ENCODE data around the gene C7. TPM values are rescaled to one million over a fixed set of nuclear protein-coding genes. Genes with fewer than 3 reads are reported as not detected.
"Not testable (repeated sequence)": the region's sequence is repeated elsewhere in the genome, so short reads cannot be mapped to it uniquely, and the experiment has no call there.

The C7 gene
- total RNA-seq, 1 donor from 2014 or later, result 302 TPM

- Histone ChIP-seq H3K9me3 (no peaks in the 10 kb centered on the region), H3K36me3 (no peaks in the 10 kb centered on the region), H3K27ac (no peak overlapping the region), H3K4me3 (no peak overlapping the region), H3K27me3 (no peaks in the 10 kb centered on the region), H3K4me1 (no peaks in the 10 kb centered on the region)
- ATAC-seq (no peak), DNase-seq (no peak)
- intact Hi-C loops (cut with DNase I), result no loop called here
- no peak for TF ChIP-seq CTCF (IDR thresholded peaks at IDR 0.05)
Measured at GRCh38 chr5:40873286-40873880, 35.9 kb upstream of the C7 start.

- H3K4me1 ChIP-seq, result no peaks in the 10 kb centered on the region
- intact Hi-C loops (cut with DNase I), result no loop called here
- H3K27me3 ChIP-seq, result no peaks in the 10 kb centered on the region
- DNase-seq (no peak), ATAC-seq (no peak)
- H3K27ac ChIP-seq, result no peak overlapping the region
- TF ChIP-seq CTCF (IDR thresholded peaks at IDR 0.05), result no peak
- H3K9me3 ChIP-seq, result no peaks in the 10 kb centered on the region
- no peaks in the 10 kb centered on the region for H3K36me3 ChIP-seq
- no peak overlapping the region for H3K4me3 ChIP-seq
Measured at GRCh38 chr5:40875958-40876357, 33.3 kb upstream of the C7 start.

- no peak for TF ChIP-seq CTCF (IDR thresholded peaks at IDR 0.05)
- no peak for ATAC-seq
- no peaks in the 10 kb centered on the region for H3K4me1 ChIP-seq
- H3K27ac ChIP-seq, result no peak overlapping the region
- no peaks in the 10 kb centered on the region for H3K9me3 ChIP-seq
- no peaks in the 10 kb centered on the region for H3K36me3 ChIP-seq
- intact Hi-C loops (cut with DNase I), result no loop called here
- H3K4me3 ChIP-seq, result no peak overlapping the region
- no peak for DNase-seq
- no peaks in the 10 kb centered on the region for H3K27me3 ChIP-seq
Measured at GRCh38 chr5:40877371-40877988, 31.8 kb upstream of the C7 start.

GRCh38 chr5:40879163-40879942, 29.9 kb upstream of the C7 start:
- H3K36me3 ChIP-seq, result no peaks in the 10 kb centered on the region
- intact Hi-C loops (cut with DNase I), result no loop called here
- H3K4me3 ChIP-seq, result no peak overlapping the region
- H3K9me3 ChIP-seq, result no peaks in the 10 kb centered on the region
- H3K4me1 ChIP-seq, result no peaks in the 10 kb centered on the region
- no peak overlapping the region for H3K27ac ChIP-seq
- H3K27me3 ChIP-seq, result no peaks in the 10 kb centered on the region
- no peak for DNase-seq
- TF ChIP-seq CTCF (IDR thresholded peaks at IDR 0.05), result peak; percentile 64
- ATAC-seq, result no peak

GRCh38 chr5:40882291-40882690, 27.0 kb upstream of the C7 start:
- H3K36me3 ChIP-seq, result no peaks in the 10 kb centered on the region
- no peak overlapping the region for H3K27ac ChIP-seq
- no peak overlapping the region for H3K4me3 ChIP-seq
- no peaks in the 10 kb centered on the region for H3K4me1 ChIP-seq
- H3K27me3 ChIP-seq, result no peaks in the 10 kb centered on the region
- no peak for ATAC-seq
- no peaks in the 10 kb centered on the region for H3K9me3 ChIP-seq
- TF ChIP-seq CTCF (IDR thresholded peaks at IDR 0.05), result no peak
- intact Hi-C loops (cut with DNase I), result no loop called here
- no peak for DNase-seq

- H3K4me3 ChIP-seq; DNase-seq; H3K9me3 ChIP-seq; H3K27me3 ChIP-seq; H3K4me1 ChIP-seq; intact Hi-C loops (cut with DNase I); H3K27ac ChIP-seq; H3K36me3 ChIP-seq; ATAC-seq: not testable (repeated sequence)
Measured at GRCh38 chr5:40883051-40883450, 26.2 kb upstream of the C7 start.

GRCh38 chr5:40895440-40896425, 13.6 kb upstream of the C7 start:
- DNase-seq; intact Hi-C loops (cut with DNase I): not testable (repeated sequence)

More at GRCh38 chr5:40895440-40896425, 13.6 kb upstream of the C7 start:
- not testable (repeated sequence) for H3K27ac ChIP-seq, H3K4me1 ChIP-seq, H3K9me3 ChIP-seq, H3K27me3 ChIP-seq, H3K4me3 ChIP-seq, ATAC-seq, H3K36me3 ChIP-seq
